C4-2B (cell line): Measurements from ENCODE around the gene ALDH1A3.

Source experiments
- H3K27ac ChIP-seq: fragments of 450-650 bp; 2 replicates; pipeline ENCODE4 v1.5.1; 2017
- ZFX ChIP-seq: fragments of 450-650 bp; IDR thresholded peaks from 2 replicates; pipeline ENCODE4 v1.6.1; 2017
- TF ChIP-seq, protein P1 (sequence below): fragments of 450-650 bp; conservative IDR thresholded peaks from 2 replicates; pipeline ENCODE4 v1.5.1; 2017; ENCODE audit warnings: mild to moderate bottlenecking

ALDH1A3 gene

DNA sequence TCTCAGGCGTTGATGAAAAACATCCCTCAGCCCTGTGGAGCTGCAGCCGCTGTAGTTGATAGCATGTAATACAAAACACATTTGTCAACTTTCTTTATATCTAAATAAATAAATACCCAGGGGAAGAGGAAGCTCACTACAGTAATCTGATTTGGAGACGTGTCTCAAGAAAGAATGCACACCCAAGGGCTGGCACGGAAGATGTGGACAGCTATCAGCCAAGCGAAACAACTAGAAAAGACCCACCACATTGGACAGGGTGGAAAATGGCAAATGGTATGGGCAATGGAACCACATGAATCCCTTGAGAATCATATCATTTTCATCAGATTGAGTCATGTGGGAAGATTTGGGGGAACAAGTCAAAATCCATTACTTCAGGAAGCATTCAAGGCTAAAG, 43.1 kb upstream of the ALDH1A3 start:
- TF ChIP-seq ZFX = no peak
- TF ChIP-seq, protein P1, sequence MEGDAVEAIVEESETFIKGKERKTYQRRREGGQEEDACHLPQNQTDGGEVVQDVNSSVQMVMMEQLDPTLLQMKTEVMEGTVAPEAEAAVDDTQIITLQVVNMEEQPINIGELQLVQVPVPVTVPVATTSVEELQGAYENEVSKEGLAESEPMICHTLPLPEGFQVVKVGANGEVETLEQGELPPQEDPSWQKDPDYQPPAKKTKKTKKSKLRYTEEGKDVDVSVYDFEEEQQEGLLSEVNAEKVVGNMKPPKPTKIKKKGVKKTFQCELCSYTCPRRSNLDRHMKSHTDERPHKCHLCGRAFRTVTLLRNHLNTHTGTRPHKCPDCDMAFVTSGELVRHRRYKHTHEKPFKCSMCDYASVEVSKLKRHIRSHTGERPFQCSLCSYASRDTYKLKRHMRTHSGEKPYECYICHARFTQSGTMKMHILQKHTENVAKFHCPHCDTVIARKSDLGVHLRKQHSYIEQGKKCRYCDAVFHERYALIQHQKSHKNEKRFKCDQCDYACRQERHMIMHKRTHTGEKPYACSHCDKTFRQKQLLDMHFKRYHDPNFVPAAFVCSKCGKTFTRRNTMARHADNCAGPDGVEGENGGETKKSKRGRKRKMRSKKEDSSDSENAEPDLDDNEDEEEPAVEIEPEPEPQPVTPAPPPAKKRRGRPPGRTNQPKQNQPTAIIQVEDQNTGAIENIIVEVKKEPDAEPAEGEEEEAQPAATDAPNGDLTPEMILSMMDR = no peak
- H3K27ac ChIP-seq = no peak overlapping the region

GRCh38 chr15:100841426-100841825, 38.2 kb upstream of the ALDH1A3 start:
- TF ChIP-seq, protein P1 = no peak
- TF ChIP-seq ZFX = no peak
- no peak overlapping the region for H3K27ac ChIP-seq

DNA sequence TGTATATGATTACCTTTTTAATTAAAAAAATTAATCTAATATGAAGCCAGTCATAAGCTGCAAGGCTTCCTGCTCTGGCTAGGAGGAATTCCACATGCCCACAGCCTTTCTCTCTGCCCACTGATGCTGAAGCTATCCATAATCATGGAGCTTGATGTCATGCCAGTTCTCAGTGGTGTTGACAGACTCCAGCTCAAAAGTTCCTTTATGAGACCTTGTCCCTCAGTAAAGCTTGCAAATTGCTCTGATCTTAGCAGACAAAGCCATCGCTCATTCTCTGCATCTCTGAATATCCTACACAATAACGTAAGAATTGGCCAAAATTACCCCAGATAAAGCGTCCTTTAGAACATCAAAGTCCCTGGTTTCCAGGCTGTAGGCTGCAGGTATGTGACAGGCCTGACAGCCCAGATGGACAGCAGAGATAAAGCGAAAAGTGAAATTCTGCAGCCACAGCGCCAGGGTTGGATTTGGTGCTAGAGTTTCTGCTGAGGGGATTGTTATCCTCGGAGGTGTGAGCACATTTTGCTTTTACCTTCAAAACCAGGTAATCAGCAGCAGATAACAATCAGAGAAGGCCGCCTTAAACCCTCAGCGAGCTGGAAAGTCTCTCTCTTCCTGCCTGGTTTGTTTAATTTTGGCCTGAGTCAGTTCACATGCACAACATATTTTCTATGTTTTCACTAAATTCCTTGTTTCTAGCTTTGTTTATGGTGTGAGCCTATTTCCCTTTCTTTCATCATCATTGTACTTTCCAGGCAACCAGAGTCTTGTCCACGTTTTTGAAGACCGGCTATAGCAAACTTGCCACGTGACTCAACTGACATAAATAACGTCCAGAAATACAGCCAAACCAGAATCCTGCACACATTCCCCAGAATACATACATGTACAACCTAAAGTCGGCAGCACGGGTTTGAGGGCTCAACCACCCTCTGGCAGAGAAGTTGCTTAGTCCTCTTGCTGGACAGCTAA, 36.6 kb upstream of the ALDH1A3 start:
- no peak for TF ChIP-seq ZFX
- TF ChIP-seq, protein P1 = no peak
- no peak overlapping the region for H3K27ac ChIP-seq

DNA sequence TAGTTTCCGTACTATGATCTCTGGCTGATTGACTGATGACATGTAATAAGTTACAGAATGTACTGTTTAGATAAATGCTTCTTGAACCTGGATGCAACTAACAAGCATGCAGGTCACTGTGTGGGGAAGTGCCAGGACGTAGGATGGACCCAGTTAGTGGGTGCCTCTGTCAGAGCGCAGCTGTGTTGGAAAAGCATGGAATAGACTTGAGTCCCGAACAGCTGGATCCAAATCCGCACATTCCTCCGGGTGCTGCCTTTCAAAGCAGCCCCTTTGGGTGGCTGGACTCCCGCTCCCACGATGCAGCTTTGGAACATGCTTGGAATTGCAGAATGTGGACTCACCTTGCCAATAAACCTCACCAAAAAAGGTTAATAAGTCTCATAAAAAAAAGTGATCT, 35.5 kb upstream of the ALDH1A3 start:
- no peak for TF ChIP-seq ZFX
- TF ChIP-seq, protein P1 = no peak
- H3K27ac ChIP-seq = no peak overlapping the region

DNA sequence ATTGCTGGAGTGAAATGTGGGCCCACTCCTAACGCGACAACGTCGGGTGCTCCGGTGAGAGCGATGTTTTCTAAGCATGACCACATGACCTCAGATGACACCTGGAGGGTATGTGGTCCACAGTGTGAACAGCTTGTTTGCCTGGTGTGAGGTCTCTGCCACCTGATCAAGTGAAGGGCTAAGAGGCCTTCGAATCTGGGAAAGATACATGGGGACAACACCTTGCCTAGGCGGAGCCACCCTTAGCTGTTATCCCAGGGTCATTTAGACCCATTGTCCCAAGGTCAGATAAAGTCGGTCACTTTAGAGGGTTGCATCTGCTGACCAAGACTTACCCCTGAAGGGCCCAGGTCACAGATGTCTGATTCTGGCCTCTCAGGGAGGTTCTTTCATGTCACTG, 34.9 kb upstream of the ALDH1A3 start:
- no peak for TF ChIP-seq ZFX
- TF ChIP-seq, protein P1 = no peak

GRCh38 chr15:100847194-100847593, 32.4 kb upstream of the ALDH1A3 start:
- TF ChIP-seq ZFX = no peak
- TF ChIP-seq, protein P1 = no peak
- H3K27ac ChIP-seq = no peak overlapping the region

More for the DNA sequence above, 34.9 kb upstream of the ALDH1A3 start:
- H3K27ac ChIP-seq = no peak overlapping the region
